Astrocyte (in vitro differentiated cells and primary cell): Measurements from ENCODE around the gene PTPRN2.

Experiments
- CTCF ChIP-seq: IDR thresholded peaks from 2 replicates; pipeline ENCODE4 v1.5.1; 2011; ENCODE audit warnings: low read depth, mild to moderate bottlenecking, inconsistent platforms, low read length, moderate library complexity; ENCODE audit not compliant: insufficient read depth
- EZH2 ChIP-seq: IDR thresholded peaks from 2 replicates; pipeline ENCODE4 v1.6.1; 2012; ENCODE audit warnings: mild to moderate bottlenecking, low read length, inconsistent platforms; ENCODE audit not compliant: insufficient read depth

GRCh38 chr7:157879391-157879790, 708.2 kb downstream of the PTPRN2 start:
- no peak for TF ChIP-seq CTCF
- no peak for TF ChIP-seq EZH2
